Stimulated activated naive CD8-positive, alpha-beta T cell treated with anti-CD3 and anti-CD28 coated beads, Interleukin-15, Interleukin-2, amounts not matched to agents 100 U/mL and 50 U/mL, for 24 hours (primary cell): Measurements from ENCODE around the gene CDK5.

ENCODE experiments used
- ATAC-seq: fragments of 150-1000 bp; cut with Tn5 transposase; one replicate; pipeline ENCODE4 v1.10.0; 2021
- DNase-seq: peaks from one replicate; pipeline ENCODE4 v3.0.0; 2021

The CDK5 gene

DNA sequence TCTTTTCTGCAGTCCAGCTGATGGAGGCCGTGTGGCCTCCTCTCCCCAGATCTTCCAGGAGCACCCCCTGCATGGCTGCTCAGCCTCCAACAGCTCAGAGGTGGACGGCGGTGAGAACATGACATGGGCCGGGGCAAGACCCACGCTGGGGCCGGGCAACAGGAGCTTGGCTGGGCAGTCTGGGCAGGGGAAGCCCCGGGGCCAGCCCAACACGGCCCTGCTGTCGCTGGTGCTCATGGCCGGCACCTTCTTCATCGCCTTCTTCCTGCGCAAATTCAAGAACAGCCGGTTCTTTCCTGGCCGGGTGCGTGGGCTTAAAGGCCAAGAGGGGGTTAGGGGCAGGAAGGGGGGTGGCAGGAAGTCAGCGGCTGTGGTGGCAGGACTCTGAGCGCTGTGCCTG lies 16.3 kb upstream of the CDK5 start:
- DNase-seq (no peak), ATAC-seq (no peak)

DNA sequence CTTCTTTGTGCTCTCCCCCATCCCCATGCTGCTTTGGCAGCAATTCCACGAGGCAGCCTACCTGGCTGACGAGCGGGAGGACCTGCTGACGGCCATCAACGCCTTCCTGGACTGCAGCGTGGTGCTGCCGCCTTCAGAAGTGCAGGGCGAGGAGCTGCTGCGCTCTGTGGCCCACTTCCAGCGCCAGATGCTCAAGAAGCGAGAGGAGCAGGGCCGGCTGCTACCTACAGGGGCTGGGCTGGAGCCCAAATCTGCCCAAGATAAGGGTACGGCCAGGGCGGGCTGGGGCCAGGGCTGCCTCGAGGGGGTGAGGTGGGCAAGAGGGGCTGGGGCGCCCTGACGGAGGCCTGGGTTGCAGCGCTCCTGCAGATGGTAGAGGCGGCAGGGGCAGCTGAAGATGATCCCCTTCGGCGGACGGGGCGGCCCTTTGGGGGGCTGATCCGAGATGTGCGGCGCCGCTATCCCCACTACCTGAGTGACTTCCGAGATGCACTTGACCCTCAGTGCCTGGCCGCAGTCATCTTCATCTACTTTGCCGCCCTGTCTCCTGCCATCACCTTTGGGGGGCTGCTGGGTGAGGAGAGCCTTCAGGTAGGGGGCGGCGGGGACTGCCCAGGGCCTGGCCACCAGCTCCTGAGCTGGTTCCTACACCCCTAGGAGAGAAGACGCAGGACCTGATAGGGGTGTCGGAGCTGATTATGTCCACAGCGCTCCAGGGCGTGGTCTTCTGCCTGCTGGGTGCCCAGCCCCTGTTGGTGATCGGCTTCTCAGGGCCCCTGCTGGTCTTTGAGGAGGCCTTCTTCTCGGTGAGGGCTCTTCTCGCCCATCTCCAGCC lies 13.6 kb upstream of the CDK5 start:
- no peak for ATAC-seq
- no peak for DNase-seq

DNA sequence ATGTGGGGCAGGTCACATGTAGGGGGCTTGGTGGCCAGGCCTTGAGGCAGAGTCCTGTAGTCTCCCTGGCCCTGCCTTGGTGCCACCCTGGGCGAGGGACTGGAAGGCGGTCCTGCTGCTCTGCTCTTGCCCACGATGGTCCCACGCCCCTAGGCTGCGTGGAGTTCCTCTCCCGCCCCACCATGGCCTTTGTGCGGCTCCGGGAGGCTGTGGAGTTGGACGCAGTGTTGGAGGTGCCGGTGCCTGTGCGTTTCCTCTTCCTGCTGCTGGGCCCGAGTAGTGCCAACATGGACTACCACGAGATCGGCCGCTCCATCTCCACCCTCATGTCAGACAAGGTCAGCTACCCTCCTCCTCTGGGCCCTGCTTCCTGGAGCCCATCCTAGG lies 12.9 kb upstream of the CDK5 start:
- no peak for ATAC-seq
- DNase-seq: no peak

GRCh38 chr7:151069841-151070573 lies 12.3 kb upstream of the CDK5 start:
- ATAC-seq: no peak

GRCh38 chr7:151068069-151068773 lies 10.5 kb upstream of the CDK5 start:
- ATAC-seq (no peak), DNase-seq (no peak)

More at GRCh38 chr7:151069841-151070573, 12.3 kb upstream of the CDK5 start:
- DNase-seq: no peak

GRCh38 chr7:151066273-151066974 lies 8.7 kb upstream of the CDK5 start:
- no peak for ATAC-seq

GRCh38 chr7:151065516-151065915 lies 7.8 kb upstream of the CDK5 start:
- ATAC-seq: no peak
- no peak for DNase-seq

More at GRCh38 chr7:151066273-151066974, 8.7 kb upstream of the CDK5 start:
- DNase-seq: no peak

GRCh38 chr7:151064993-151065392 lies 7.3 kb upstream of the CDK5 start:
- ATAC-seq (no peak), DNase-seq (no peak)

DNA sequence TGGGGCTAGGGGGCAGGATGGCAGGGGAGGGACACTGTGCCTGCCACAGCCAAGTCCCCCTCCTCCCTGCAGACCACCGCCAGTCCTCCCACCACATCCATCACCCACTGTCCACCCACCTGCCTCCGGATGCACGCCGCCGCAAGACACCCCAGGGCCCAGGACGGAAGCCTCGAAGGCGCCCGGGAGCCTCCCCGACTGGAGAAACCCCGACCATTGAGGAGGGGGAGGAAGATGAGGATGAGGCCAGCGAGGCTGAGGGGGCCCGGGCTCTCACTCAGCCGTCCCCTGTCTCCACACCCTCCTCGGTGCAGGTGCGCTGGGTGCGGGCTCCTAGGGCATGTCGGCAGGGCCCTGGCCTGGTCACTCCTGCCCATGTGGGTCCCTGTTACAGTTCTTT lies 6.8 kb upstream of the CDK5 start:
- ATAC-seq: no peak
- no peak for DNase-seq

DNA sequence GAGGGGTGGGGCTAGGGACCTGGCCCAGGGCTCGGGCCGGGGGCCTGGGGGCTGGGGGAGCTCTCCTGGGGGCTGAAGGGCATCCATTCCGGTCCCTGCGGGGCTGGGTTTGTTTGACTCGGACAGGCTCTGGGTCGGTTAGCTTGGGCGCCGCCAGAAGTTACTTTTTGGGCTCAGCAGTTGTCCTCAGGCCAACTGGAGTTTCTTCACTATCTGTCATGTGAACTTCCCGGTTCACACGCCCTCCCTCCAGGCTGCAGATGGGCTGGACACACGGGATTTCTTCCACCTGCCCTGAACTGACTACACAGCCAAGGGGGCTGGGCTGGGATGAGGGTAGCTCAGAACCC lies 5.5 kb upstream of the CDK5 start:
- ATAC-seq (no peak), DNase-seq (no peak)

DNA sequence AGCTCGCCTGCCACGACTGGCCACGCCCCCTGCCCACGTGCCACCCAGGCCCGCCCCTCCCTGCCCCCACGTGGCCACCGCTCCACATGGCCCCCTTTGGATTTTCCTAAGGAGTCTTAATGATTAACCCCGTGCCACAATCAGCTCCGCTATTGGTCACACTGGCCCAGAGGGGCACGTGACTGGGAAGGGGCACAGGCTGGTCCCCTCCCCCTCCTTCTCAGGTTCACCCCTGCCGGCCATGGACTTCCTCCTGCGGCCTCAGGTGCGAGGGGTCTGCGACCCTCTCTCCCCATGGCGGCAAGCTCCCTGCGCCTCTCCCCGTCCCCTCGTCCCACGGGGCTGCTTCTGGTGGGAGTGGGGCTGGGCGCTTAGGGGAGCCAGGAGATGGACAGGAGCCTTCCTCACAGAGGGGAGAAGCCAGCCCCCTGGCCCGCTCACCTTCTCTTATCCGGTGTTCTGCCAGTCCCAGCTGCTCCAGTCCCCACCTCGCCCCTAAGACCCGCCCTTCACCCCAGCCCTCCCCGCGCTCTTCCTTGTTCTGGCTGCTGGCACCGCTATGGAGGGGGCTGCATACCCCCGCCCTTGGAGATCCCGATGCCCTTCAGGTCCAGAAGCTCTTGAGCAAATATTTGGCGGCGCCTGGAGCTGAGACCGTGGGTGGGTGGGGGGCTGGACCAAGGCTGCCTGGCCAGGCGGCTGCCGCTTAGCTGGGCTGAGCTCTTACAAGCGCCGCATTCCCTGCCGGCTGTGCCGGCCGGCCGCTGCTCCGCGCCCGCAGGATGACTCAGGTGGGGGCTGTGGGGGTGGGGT lies 4.9 kb upstream of the CDK5 start:
- DNase-seq (no peak), ATAC-seq (no peak)

GRCh38 chr7:151062111-151062398 lies 4.4 kb upstream of the CDK5 start:
- ATAC-seq: no peak
- DNase-seq: no peak

GRCh38 chr7:151061213-151062110 lies 3.8 kb upstream of the CDK5 start:
- ATAC-seq: no peak

DNA sequence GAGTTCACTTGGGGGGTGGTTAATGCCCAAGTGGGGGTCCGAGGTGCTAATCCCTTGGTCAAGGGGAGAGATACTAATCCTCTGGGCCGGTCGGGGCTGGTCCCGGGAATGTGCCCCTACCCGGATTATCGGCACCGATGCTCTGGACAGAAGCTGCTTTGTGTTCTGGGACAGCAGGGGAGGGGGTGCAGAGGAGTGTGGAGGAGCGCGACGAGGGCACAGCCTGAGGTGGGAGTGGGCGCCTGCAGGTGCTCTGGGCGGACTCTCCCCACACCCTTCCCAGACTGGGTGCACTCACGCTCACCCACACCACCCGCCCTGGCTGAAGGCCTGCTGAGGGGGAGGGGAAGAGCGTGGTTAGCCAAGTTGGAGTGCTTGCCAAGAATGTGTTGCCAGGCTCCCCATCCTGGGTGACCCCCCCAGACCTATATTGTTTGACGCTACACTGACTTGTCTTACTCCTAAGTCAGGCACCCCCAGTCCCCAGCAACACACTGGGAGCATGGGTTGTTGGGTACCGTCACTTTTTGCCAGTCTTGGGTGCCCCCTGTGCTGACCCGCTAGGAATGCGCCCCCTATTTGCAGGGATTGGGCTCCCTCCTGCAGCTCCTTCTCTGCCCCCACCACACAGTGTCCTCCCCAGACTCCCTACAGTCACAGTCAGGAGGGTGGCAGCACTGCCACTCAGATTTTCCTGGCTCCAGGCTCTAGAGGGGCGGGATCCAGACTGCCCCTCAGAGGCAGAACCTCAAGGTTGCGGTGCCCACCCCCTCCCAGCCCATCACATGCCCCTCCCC lies 2.9 kb upstream of the CDK5 start:
- peak; percentile 39 for DNase-seq
- ATAC-seq: no peak

More at GRCh38 chr7:151061213-151062110, 3.8 kb upstream of the CDK5 start:
- DNase-seq: no peak

GRCh38 chr7:151060113-151060415 lies 2.4 kb upstream of the CDK5 start:
- no peak for ATAC-seq
- DNase-seq: no peak

GRCh38 chr7:151059367-151060112 lies 1.8 kb upstream of the CDK5 start, which contains the start of gene SLC4A2:
SLC4A2 (plus strand) TSS chr7:151059589; CDS start chr7:151061988, 2,399 bp downstream.
- DNase-seq: peak; percentile 86
- peak; percentile 14 for ATAC-seq

DNA sequence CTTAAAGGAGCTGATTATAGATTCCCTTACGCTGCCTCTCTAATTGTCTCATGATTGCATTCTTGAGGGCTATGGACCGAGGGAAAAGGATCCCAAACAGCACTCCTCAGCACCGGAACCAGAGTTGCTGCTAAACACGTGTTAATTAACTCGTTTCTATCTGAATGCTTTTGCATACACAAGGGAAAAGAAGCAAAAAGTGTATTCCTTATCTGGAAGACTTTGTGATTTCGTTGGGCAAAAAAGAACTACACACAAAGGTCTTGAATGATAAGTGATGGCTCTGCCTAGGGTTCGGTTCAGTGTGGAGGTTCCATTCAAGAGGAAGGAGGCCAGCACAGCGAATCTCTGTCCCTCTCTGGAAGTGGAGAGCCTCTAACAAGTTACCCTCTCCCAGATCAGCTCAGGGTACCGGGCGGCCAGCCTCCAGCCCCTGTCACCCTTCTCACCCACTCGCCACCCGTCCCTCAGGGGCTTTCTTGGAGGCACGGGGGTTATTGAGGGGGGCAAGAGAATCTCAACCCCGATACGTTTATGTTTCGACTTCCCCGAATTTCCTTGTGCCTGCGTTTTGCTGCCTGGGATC lies 1.2 kb upstream of the CDK5 start:
- peak; percentile 40 for DNase-seq
- no peak for ATAC-seq

DNA sequence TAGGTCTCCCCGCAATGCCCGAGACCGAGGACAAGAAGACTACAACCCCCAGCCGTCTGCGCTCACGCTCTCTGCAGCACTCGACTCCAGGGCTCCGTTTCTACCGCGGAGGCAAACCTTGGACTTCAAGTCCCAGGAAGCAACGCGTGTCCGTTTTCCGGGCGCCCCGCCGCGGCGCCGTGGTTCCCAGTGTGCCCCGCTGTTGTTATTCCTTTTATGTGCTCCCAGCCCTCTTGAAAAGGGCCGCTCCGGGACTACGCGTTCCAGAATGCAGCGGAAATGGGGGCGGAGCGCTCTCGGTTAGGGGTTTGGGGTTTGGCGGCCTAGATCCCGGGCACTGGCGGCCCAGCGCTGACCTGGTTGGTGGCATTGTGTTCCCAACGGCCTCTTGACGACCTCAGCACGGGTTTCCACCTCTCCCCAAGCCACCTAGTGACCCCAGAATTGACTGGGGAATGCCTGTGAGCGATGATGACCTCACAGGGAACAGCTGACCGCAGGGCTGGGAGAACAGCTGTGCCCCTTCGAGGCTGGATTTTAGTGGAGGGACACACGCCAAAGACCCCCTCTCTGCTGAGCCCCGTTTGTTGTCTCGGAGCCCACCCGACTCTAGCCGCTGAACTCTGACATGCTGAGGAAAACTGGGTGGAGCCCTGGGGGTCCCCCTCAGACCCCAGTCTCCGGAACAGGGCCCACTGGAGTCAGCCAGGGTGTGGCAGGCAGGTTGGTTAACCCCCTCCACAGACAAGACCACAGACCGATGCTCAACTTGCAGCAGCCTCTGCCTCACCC lies 488 bp upstream of the CDK5 start:
- ATAC-seq: peak; percentile 95
- peak; percentile 95 for DNase-seq
